A673 (cell line): Measurements from ENCODE around the gene PGAP3. TPM values are rescaled to one million over a fixed set of nuclear protein-coding genes. Genes with fewer than 3 reads are reported as not detected.

Experiments
- BruUV-seq: library from RNA; stranded (reverse); fragments of 400-500 nt; replicated peaks from 2 replicates; lab custom pipeline; 2021; lab: Mats Ljungman, UMichigan
- CTCF ChIA-PET: fragments of 300-600 bp; sonication (Branson Sonifier 250); formaldehyde crosslinking; loops from one replicate; lab custom pipeline; 2022; ENCODE audit warnings: antibody characterized with exemption; lab: Charles Lee
- POLR2A ChIA-PET: fragments of 300-600 bp; sonication (Branson Sonifier 250); formaldehyde crosslinking; loops from one replicate; lab custom pipeline; 2022; ENCODE audit warnings: antibody characterized with exemption; ENCODE audit not compliant: low non-redundant PET; lab: Charles Lee
- DNase-seq: peaks from one replicate; pipeline ENCODE4 v3.0.0-alpha.2; 2015; ENCODE audit warnings: low spot score
- H3K27ac ChIP-seq: fragments of 200-600 bp; sonication (generic); 2 replicates; pipeline ENCODE4 v1.5.1; 2016; ENCODE audit warnings: mixed run types, low read depth, mild to moderate bottlenecking, mixed read lengths, antibody characterized with exemption, low read length; ENCODE audit not compliant: poor library complexity, severe bottlenecking
- H3K27me3 ChIP-seq: fragments of 200-600 bp; sonication (generic); replicated peaks from 2 replicates; pipeline ENCODE4 v1.6.1; 2017; ENCODE audit warnings: mixed run types, low read depth, mild to moderate bottlenecking, mixed read lengths, antibody characterized with exemption, low read length; ENCODE audit not compliant: insufficient read depth, poor library complexity
- H3K36me3 ChIP-seq: fragments of 200-600 bp; sonication (generic); 2 replicates; pipeline ENCODE4 v1.6.1; 2016; ENCODE audit warnings: mixed run types, mild to moderate bottlenecking, mixed read lengths, antibody characterized with exemption, low read length; ENCODE audit not compliant: insufficient read depth, poor library complexity, severe bottlenecking
- H3K4me1 ChIP-seq: fragments of 200-600 bp; sonication (generic); 2 replicates; pipeline ENCODE4 v1.6.1; 2017; ENCODE audit warnings: mixed run types, mild to moderate bottlenecking, mixed read lengths, antibody characterized with exemption, low read length; ENCODE audit not compliant: insufficient read depth, poor library complexity, severe bottlenecking
- H3K4me3 ChIP-seq: fragments of 200-600 bp; sonication (generic); 2 replicates; pipeline ENCODE4 v1.5.1; 2016; ENCODE audit warnings: low read depth, mixed run types, mild to moderate bottlenecking, mixed read lengths, low read length; ENCODE audit not compliant: poor library complexity, severe bottlenecking
- H3K9me3 ChIP-seq: fragments of 200-600 bp; sonication (generic); 2 replicates; pipeline ENCODE4 v1.6.1; 2016; ENCODE audit warnings: mixed run types, low read depth, mild to moderate bottlenecking, mixed read lengths, antibody characterized with exemption, low read length; ENCODE audit not compliant: poor library complexity, severe bottlenecking
- EZH2 ChIP-seq: fragments of 200-600 bp; sonication (generic); IDR thresholded peaks from 2 replicates; pipeline ENCODE4 v1.6.1; 2017; ENCODE audit warnings: borderline replicate concordance, low read depth, mild to moderate bottlenecking, mixed read lengths, antibody characterized with exemption, low read length; ENCODE audit not compliant: poor library complexity, severe bottlenecking
- intact Hi-C: fragments of 100-400 bp; cut with micrococcal nuclease; formaldehyde crosslinking; loops from one replicate; pipeline ENCODE4 v1.10.0; 2022; ENCODE audit not compliant: unreplicated experiment
- total RNA-seq: library from RNA; stranded (reverse); gene quantifications from 2 replicates; pipeline ENCODE4 v1.2.3, GENCODE V29; 2021
- TF ChIP-seq, protein P1 (sequence below): fragments of 300-800, 200-600 bp; sonication (generic); conservative IDR thresholded peaks from 2 replicates; pipeline ENCODE4 v1.5.1; 2017; ENCODE audit warnings: low read depth, mild to moderate bottlenecking, antibody characterized with exemption, low read length, moderate library complexity, mixed read lengths

The PGAP3 gene
- total RNA-seq, 1 experiment from 2014 or later = 3.6 TPM

DNA sequence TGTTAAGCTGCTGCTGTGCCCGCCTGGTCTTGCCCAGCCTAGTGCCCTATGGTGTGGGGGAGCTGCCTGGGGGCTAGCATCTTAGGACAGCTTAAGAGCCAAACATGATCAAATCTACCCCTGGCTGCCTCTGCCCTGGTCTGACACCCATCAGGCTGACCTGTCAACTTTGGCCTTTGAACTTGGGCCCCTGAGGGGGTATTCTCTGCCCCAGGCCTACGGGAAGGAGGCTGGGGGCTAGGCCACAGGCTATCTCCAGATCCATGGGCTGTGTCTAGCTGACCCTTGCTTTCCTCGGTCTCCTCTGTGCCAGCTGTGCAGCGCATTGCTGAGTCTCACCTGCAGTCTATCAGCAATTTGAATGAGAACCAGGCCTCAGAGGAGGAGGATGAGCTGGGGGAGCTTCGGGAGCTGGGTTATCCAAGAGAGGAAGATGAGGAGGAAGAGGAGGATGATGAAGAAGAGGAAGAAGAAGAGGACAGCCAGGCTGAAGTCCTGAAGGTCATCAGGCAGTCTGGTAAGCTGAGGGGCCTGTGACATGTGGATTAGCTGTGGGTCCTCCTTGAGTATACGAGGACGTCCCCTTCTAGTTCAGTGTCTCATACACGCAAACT, 54.2 kb downstream of the PGAP3 start:
- intact Hi-C loops = no loop called here
- TF ChIP-seq, protein P1, sequence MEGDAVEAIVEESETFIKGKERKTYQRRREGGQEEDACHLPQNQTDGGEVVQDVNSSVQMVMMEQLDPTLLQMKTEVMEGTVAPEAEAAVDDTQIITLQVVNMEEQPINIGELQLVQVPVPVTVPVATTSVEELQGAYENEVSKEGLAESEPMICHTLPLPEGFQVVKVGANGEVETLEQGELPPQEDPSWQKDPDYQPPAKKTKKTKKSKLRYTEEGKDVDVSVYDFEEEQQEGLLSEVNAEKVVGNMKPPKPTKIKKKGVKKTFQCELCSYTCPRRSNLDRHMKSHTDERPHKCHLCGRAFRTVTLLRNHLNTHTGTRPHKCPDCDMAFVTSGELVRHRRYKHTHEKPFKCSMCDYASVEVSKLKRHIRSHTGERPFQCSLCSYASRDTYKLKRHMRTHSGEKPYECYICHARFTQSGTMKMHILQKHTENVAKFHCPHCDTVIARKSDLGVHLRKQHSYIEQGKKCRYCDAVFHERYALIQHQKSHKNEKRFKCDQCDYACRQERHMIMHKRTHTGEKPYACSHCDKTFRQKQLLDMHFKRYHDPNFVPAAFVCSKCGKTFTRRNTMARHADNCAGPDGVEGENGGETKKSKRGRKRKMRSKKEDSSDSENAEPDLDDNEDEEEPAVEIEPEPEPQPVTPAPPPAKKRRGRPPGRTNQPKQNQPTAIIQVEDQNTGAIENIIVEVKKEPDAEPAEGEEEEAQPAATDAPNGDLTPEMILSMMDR = no peak
- no peak for TF ChIP-seq EZH2
- H3K4me3 ChIP-seq = no peak overlapping the region
- DNase-seq = no peak
- no peaks in the 10 kb centered on the region for H3K36me3 ChIP-seq
- no peaks in the 10 kb centered on the region for H3K27me3 ChIP-seq
- no TSS peak for BruUV-seq
- POLR2A ChIA-PET = no interaction called here
- no peak overlapping the region for H3K27ac ChIP-seq
- CTCF ChIA-PET = interaction anchor here (0.6 to 1.8 kb wide), 2 partner anchors 10 to 11 kb away, joined by 3 to 8 read pairs; no protein-coding TSS in a partner anchor
- peaks cover 6% of the 10 kb centered on the region for H3K4me1 ChIP-seq
- H3K9me3 ChIP-seq = no peaks in the 10 kb centered on the region

DNA sequence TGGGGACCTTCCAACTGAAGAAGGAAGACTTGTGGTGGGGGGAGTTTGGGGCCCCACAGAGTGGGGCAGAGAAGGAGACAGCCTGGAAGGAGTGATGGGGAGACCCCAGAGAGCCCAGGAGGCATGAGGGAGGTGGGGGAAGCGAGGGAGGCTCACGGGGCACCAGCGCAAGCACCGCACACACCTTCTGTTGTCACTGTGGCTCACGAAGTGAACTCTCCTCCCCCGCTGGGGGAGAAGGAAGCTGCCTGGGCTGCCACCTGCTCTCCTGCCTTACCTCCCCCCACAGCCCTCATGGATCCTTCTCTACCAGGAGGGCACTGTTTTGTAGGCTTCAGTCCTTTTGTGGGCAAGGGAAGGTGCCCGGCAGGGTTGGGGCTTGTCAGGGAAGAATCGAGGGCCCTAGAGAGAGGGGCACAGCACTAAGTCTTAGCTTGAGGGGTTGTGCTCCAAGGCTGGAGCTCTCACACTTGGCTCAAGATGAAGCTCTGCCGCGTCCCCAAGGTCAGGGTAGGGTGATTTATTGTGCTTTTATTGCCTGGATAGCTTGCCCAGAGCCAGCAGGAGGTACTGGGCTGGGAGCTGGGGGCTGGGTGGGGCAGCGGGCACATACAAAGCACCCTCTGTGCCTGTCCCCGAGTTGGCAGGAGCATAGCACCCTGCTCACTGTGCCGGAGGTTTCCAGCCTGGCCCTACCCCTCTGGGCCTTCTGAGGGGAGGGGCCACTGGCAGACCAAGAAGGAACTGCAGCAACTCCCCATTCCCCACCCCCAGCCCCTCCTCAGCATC, 55.5 kb downstream of the PGAP3 start:
- H3K4me1 ChIP-seq = peaks cover 6% of the 10 kb centered on the region
- no TSS peak for BruUV-seq
- no peak overlapping the region for H3K27ac ChIP-seq
- CTCF ChIA-PET = interaction anchor here (1.0 to 1.8 kb wide), 2 partner anchors 9 to 11 kb away, joined by 4 to 8 read pairs; no protein-coding TSS in a partner anchor
- POLR2A ChIA-PET = no interaction called here
- intact Hi-C loops = no loop called here
- no peaks in the 10 kb centered on the region for H3K36me3 ChIP-seq
- DNase-seq = no peak
- H3K9me3 ChIP-seq = no peaks in the 10 kb centered on the region
- TF ChIP-seq, protein P1 = no peak
- no peak for TF ChIP-seq EZH2
- no peak overlapping the region for H3K4me3 ChIP-seq
- H3K27me3 ChIP-seq = no peaks in the 10 kb centered on the region

DNA sequence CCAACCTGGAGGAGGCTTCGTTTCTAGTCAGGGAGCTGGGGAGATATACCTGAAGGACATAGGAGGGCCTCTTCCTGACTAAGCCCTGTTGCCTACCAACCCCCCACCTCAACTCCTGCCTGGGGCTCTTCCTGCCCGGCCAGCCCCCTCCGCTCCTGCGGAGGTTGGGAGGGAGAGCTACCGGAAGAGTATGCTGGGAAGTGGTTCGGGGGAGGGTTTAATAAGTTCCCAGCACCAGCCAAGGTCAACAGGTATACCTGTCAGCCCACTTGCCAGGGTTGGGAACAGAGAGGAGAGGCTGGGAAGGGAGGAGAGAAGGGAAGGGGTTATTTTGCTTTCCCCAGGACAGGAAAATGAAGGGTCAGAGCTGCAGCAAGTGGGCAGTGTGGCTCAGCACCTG, 56.5 kb downstream of the PGAP3 start:
- DNase-seq = no peak
- Histone ChIP-seq H3K27me3 (no peaks in the 10 kb centered on the region), H3K36me3 (no peaks in the 10 kb centered on the region), H3K27ac (no peak overlapping the region), H3K4me3 (no peak overlapping the region), H3K4me1 (peaks cover 3% of the 10 kb centered on the region), H3K9me3 (no peaks in the 10 kb centered on the region)
- BruUV-seq = no TSS peak
- POLR2A ChIA-PET = interaction anchor here (0.7 kb wide), 1 partner anchor 370 kb away, joined by 4 read pairs; no protein-coding TSS in a partner anchor
- TF ChIP-seq EZH2 = no peak
- TF ChIP-seq, protein P1 = no peak
- intact Hi-C loops = no loop called here
- CTCF ChIA-PET = interaction anchor here (1.3 kb wide), 1 partner anchor 10 kb away, joined by 6 read pairs; no protein-coding TSS in a partner anchor
